Measurements from ENCODE around the gene AXDND1.
"Not testable (repeated sequence)": the region's sequence is repeated elsewhere in the genome, so short reads cannot be mapped to it uniquely, and the experiment has no call there.

- TF ChIP-seq POLR2AphosphoS5 (IDR thresholded peaks at IDR 0.05; ENCODE audit: borderline replicate concordance, low read depth, low read length); EZH2 (IDR thresholded peaks at IDR 0.05): not testable (repeated sequence)
These were observed 152.8 kb downstream of the AXDND1 start for GRCh38 chr1:179518544-179518943.

All from SK-N-MC (cell line).